Trophoblast cell (in vitro differentiated cells and primary cell): ENCODE data around the gene IGF2BP1.

Source experiments
- DNase-seq, 2 donors: peaks; one replicate each; pipeline ENCODE4 v3.0.0-alpha.2; 2016
- H2AFZ ChIP-seq: 2 replicates; pipeline ENCODE4 v1.6.1; 2013; ENCODE audit warnings: low read length, moderate library complexity, mild to moderate bottlenecking; ENCODE audit not compliant: insufficient read depth, poor library complexity
- H2AK5ac ChIP-seq: 2 replicates; pipeline ENCODE4 v1.6.1; 2013; ENCODE audit warnings: mild to moderate bottlenecking, low read length
- H2BK120ac ChIP-seq: 2 replicates; pipeline ENCODE4 v1.6.1; 2013; ENCODE audit warnings: low read length, mild to moderate bottlenecking, moderate library complexity; ENCODE audit not compliant: insufficient read depth, poor library complexity
- H2BK12ac ChIP-seq: 2 replicates; pipeline ENCODE4 v1.6.1; 2013; ENCODE audit warnings: mild to moderate bottlenecking, low read length, moderate library complexity
- H2BK5ac ChIP-seq: 2 replicates; pipeline ENCODE4 v1.6.1; 2013; ENCODE audit warnings: low read length, low read depth, moderate library complexity, mild to moderate bottlenecking; ENCODE audit not compliant: poor library complexity
- H3K14ac ChIP-seq: 2 replicates; pipeline ENCODE4 v1.6.1; 2013; ENCODE audit warnings: mild to moderate bottlenecking, low read length
- H3K18ac ChIP-seq: 2 replicates; pipeline ENCODE4 v1.6.1; 2013; ENCODE audit warnings: mild to moderate bottlenecking, low read length
- H3K23ac ChIP-seq: 2 replicates; pipeline ENCODE4 v1.6.1; 2013; ENCODE audit warnings: low read length
- H3K27ac ChIP-seq: 2 replicates; pipeline ENCODE4 v1.5.1; 2013; ENCODE audit warnings: low read depth, mild to moderate bottlenecking, inconsistent platforms, low read length, moderate library complexity
- H3K27me3 ChIP-seq: 2 replicates; pipeline ENCODE4 v1.6.1; 2013; ENCODE audit warnings: inconsistent platforms, mild to moderate bottlenecking, low read length, moderate library complexity; ENCODE audit not compliant: insufficient read depth
- H3K36me3 ChIP-seq, 2 experiments: 1 replicate in 1 of 2; 2 replicates in 1 of 2; pipeline ENCODE4 v1.6.1; 2013; ENCODE audit warnings: low read length in 2 of 2, mild to moderate bottlenecking in 2 of 2, moderate library complexity in 1 of 2; ENCODE audit not compliant: insufficient read depth in 2 of 2, control insufficient read depth in 1 of 2
- H3K4ac ChIP-seq: 2 replicates; pipeline ENCODE4 v1.6.1; 2013; ENCODE audit warnings: low read depth, mild to moderate bottlenecking, low read length, moderate library complexity
- H3K4me1 ChIP-seq, 2 experiments: 1 replicate in 1 of 2; 2 replicates in 1 of 2; pipeline ENCODE4 v1.6.1; 2013; ENCODE audit warnings: low read length in 2 of 2, mild to moderate bottlenecking in 2 of 2, moderate library complexity in 1 of 2; ENCODE audit not compliant: insufficient read depth in 2 of 2, control insufficient read depth in 1 of 2
- H3K4me2 ChIP-seq: 2 replicates; pipeline ENCODE4 v1.6.1; 2013; ENCODE audit warnings: inconsistent platforms, mild to moderate bottlenecking, low read length, moderate library complexity
- H3K4me3 ChIP-seq: 2 replicates; pipeline ENCODE4 v1.5.1; 2013; ENCODE audit warnings: mild to moderate bottlenecking, low read depth, low read length, inconsistent platforms
- H3K79me1 ChIP-seq: one replicate; pipeline ENCODE4 v1.6.1; 2013; ENCODE audit warnings: low read length
- H3K79me2 ChIP-seq: 2 replicates; pipeline ENCODE4 v1.6.1; 2013; ENCODE audit warnings: low read length, mild to moderate bottlenecking; ENCODE audit not compliant: control insufficient read depth, insufficient read depth, poor library complexity
- H3K9ac ChIP-seq: 2 replicates; pipeline ENCODE4 v1.6.1; 2013; ENCODE audit warnings: mild to moderate bottlenecking, low read length
- H3K9me3 ChIP-seq: 2 replicates; pipeline ENCODE4 v1.6.1; 2013; ENCODE audit warnings: low read depth, mild to moderate bottlenecking, control low read depth, inconsistent platforms, low read length; ENCODE audit not compliant: insufficient read depth
- H4K12ac ChIP-seq: 2 replicates; pipeline ENCODE4 v1.6.1; 2013; ENCODE audit warnings: low read depth, mild to moderate bottlenecking, low read length, moderate library complexity
- H4K8ac ChIP-seq: 2 replicates; pipeline ENCODE4 v1.6.1; 2013; ENCODE audit warnings: low read depth, mild to moderate bottlenecking, low read length, moderate library complexity
- H4K91ac ChIP-seq: one replicate; pipeline ENCODE4 v1.6.1; 2013; ENCODE audit warnings: low read depth, mild to moderate bottlenecking, low read length, moderate library complexity
- WGBS: extraction: QIAGEN DNeasy Blood & Tissue Kit; methylation state at CpG from one replicate; pipeline ENCODE4 v1.1.7; 2013; ENCODE audit warnings: missing lambda C conversion rate; ENCODE audit not compliant: insufficient read length, insufficient coverage; ENCODE audit errors: extremely low coverage; 5-methylcytosine and 5-hydroxymethylcytosine counted together

IGF2BP1 gene

GRCh38 chr17:49071106-49071505 is 73.9 kb downstream of the IGF2BP1 start:
- H2BK12ac ChIP-seq, result no peak overlapping the region
- H3K18ac ChIP-seq, result no peak overlapping the region
- no peak overlapping the region for H3K23ac ChIP-seq
- H3K27me3 ChIP-seq, result no peaks in the 10 kb centered on the region
- H3K9me3 ChIP-seq, result no peaks in the 10 kb centered on the region
- no peak overlapping the region for H3K4me3 ChIP-seq
- no peak for DNase-seq
- no peak overlapping the region for H3K9ac ChIP-seq
- no peak overlapping the region for H2BK120ac ChIP-seq
- H3K79me1 ChIP-seq, result no peaks in the 10 kb centered on the region
- no peak overlapping the region for H2BK5ac ChIP-seq
- H2AFZ ChIP-seq, result no peak overlapping the region
- no peaks in the 10 kb centered on the region for H3K4me1 ChIP-seq
- no peak overlapping the region for H2AK5ac ChIP-seq
- H3K4me2 ChIP-seq, result no peak overlapping the region
- no peaks in the 10 kb centered on the region for H3K36me3 ChIP-seq
- H4K8ac ChIP-seq, result no peak overlapping the region
- no peaks in the 10 kb centered on the region for H3K79me2 ChIP-seq
- no peak overlapping the region for H3K14ac ChIP-seq
- no CpG with 5 or more reads among the region's 1 CpG for whole genome bisulfite sequencing
- H4K91ac ChIP-seq, result no peak overlapping the region
- H4K12ac ChIP-seq, result no peak overlapping the region
- no peak overlapping the region for H3K27ac ChIP-seq
- H3K4ac ChIP-seq, result no peak overlapping the region

GRCh38 chr17:49074851-49075540 is 77.8 kb downstream of the IGF2BP1 start:
- Histone ChIP-seq H4K91ac (no peak overlapping the region), H3K4ac (no peak overlapping the region), H2AK5ac (no peak overlapping the region), H3K27me3 (no peaks in the 10 kb centered on the region), H3K18ac (no peak overlapping the region), H4K12ac (no peak overlapping the region), H2BK120ac (no peak overlapping the region), H2BK5ac (no peak overlapping the region), H2AFZ (no peak overlapping the region), H3K79me1 (no peaks in the 10 kb centered on the region), H3K4me2 (no peak overlapping the region), H3K9me3 (peaks cover 3% of the 10 kb centered on the region), H3K4me3 (no peak overlapping the region), H3K23ac (no peak overlapping the region), H3K9ac (no peak overlapping the region), H3K14ac (no peak overlapping the region), H3K27ac (no peak overlapping the region), H4K8ac (no peak overlapping the region), H3K79me2 (no peaks in the 10 kb centered on the region), H3K4me1 (peaks cover 3 to 6% of the 10 kb centered on the region in 2 experiments), H3K36me3 (no peaks in the 10 kb centered on the region), H2BK12ac (no peak overlapping the region)
- DNase-seq, result no peak
- no CpG with 5 or more reads among the region's 3 CpGs for WGBS

- H2BK12ac ChIP-seq, result no peak overlapping the region
- no peak overlapping the region for H3K23ac ChIP-seq
- no peak overlapping the region for H3K18ac ChIP-seq
- DNase-seq, result peak; percentile 30 to 42
- H2BK120ac ChIP-seq, result no peak overlapping the region
- H4K12ac ChIP-seq, result no peak overlapping the region
- H3K14ac ChIP-seq, result no peak overlapping the region
- peaks cover 3% of the 10 kb centered on the region for H3K9me3 ChIP-seq
- H3K4ac ChIP-seq, result no peak overlapping the region
- H3K4me3 ChIP-seq, result no peak overlapping the region
- WGBS, result no CpG with 5 or more reads among the region's 7 CpGs
- no peak overlapping the region for H4K8ac ChIP-seq
- H3K79me1 ChIP-seq, result no peaks in the 10 kb centered on the region
- no peak overlapping the region for H3K4me2 ChIP-seq
- no peak overlapping the region for H2BK5ac ChIP-seq
- H3K27ac ChIP-seq, result no peak overlapping the region
- no peaks in the 10 kb centered on the region for H3K27me3 ChIP-seq
- no peak overlapping the region for H4K91ac ChIP-seq
- peaks cover 3 to 6% of the 10 kb centered on the region in 2 experiments for H3K4me1 ChIP-seq
- H2AK5ac ChIP-seq, result no peak overlapping the region
- H3K79me2 ChIP-seq, result no peaks in the 10 kb centered on the region
- H3K9ac ChIP-seq, result no peak overlapping the region
- H3K36me3 ChIP-seq, result no peaks in the 10 kb centered on the region
- H2AFZ ChIP-seq, result no peak overlapping the region
Observed at GRCh38 chr17:49076573-49077384, 79.6 kb downstream of the IGF2BP1 start.

GRCh38 chr17:49078248-49078647 is 81.1 kb downstream of the IGF2BP1 start:
- no peak overlapping the region for H3K4ac ChIP-seq
- H3K27ac ChIP-seq, result no peak overlapping the region
- H3K36me3 ChIP-seq, result no peaks in the 10 kb centered on the region
- H3K79me1 ChIP-seq, result no peaks in the 10 kb centered on the region
- H3K4me2 ChIP-seq, result no peak overlapping the region
- H4K91ac ChIP-seq, result no peak overlapping the region
- no peak overlapping the region for H2AFZ ChIP-seq
- H2BK12ac ChIP-seq, result no peak overlapping the region
- no peaks in the 10 kb centered on the region for H3K27me3 ChIP-seq
- WGBS, result no CpG with 5 or more reads among the region's 7 CpGs
- H3K9ac ChIP-seq, result no peak overlapping the region
- no peak for DNase-seq
- no peak overlapping the region for H3K23ac ChIP-seq
- H2AK5ac ChIP-seq, result no peak overlapping the region
- no peak overlapping the region for H4K8ac ChIP-seq
- no peak overlapping the region for H3K18ac ChIP-seq
- H3K9me3 ChIP-seq, result peaks cover 3% of the 10 kb centered on the region
- H3K4me3 ChIP-seq, result no peak overlapping the region
- no peaks in the 10 kb centered on the region for H3K79me2 ChIP-seq
- H3K14ac ChIP-seq, result no peak overlapping the region
- peaks cover 3 to 6% of the 10 kb centered on the region in 2 experiments for H3K4me1 ChIP-seq
- H2BK5ac ChIP-seq, result no peak overlapping the region
- H4K12ac ChIP-seq, result no peak overlapping the region
- H2BK120ac ChIP-seq, result no peak overlapping the region
